ENCODE measurements around the gene BCL11B.

Gene BCL11B

GRCh38 chr14:99284254-99285004 is 12.4 kb upstream of the BCL11B start:
- DNase-seq = no peak

- no peak for DNase-seq
These were observed 10.5 kb upstream of the BCL11B start for GRCh38 chr14:99282261-99283050.

- DNase-seq = no peak
These were observed 9.4 kb upstream of the BCL11B start for GRCh38 chr14:99281396-99281795.

GRCh38 chr14:99280852-99281251 is 8.9 kb upstream of the BCL11B start:
- no peak for DNase-seq

- no peak for DNase-seq
These were observed 8.2 kb upstream of the BCL11B start for GRCh38 chr14:99280066-99280731.

GRCh38 chr14:99278836-99279235 is 6.8 kb upstream of the BCL11B start:
- no peak for DNase-seq

GRCh38 chr14:99277530-99277929 is 5.5 kb upstream of the BCL11B start:
- DNase-seq = peak; percentile 62

GRCh38 chr14:99276482-99276881 is 4.5 kb upstream of the BCL11B start:
- no peak for DNase-seq

- no peak for DNase-seq
These were observed 3.2 kb upstream of the BCL11B start for GRCh38 chr14:99275222-99275584.

- peak; percentile 93 for DNase-seq
These were observed 2.6 kb upstream of the BCL11B start for GRCh38 chr14:99274346-99275221.

- no peak for DNase-seq
These were observed 1.9 kb upstream of the BCL11B start for GRCh38 chr14:99273766-99274345.

GRCh38 chr14:99272899-99273765 is 1.1 kb upstream of the BCL11B start:
- no peak for DNase-seq

- DNase-seq = no peak
These were observed 568 bp upstream of the BCL11B start for GRCh38 chr14:99272632-99272898.

GRCh38 chr14:99271221-99271941 is 616 bp downstream of the BCL11B start:
- no peak for DNase-seq

GRCh38 chr14:99270458-99271220 is 1.4 kb downstream of the BCL11B start:
- DNase-seq = no peak

- no peak for DNase-seq
These were observed 2.9 kb downstream of the BCL11B start for GRCh38 chr14:99268810-99269707.

GRCh38 chr14:99267837-99268781 is 3.9 kb downstream of the BCL11B start:
- DNase-seq = no peak

- DNase-seq = no peak
These were observed 4.6 kb downstream of the BCL11B start for GRCh38 chr14:99267381-99267780.

Data from fibroblast of upper back skin (primary cell).